ENCODE measurements around the gene CBX8. TPM values are rescaled to one million over a fixed set of nuclear protein-coding genes. Genes with fewer than 3 reads are reported as not detected.

The CBX8 gene
- total RNA-seq, 1 donor from 2014 or later = 16.0 TPM

GRCh38 chr17:79786930-79787643, 9.8 kb downstream of the CBX8 start:
- H3K4me1 Mint-ChIP-seq (ENCODE audit: unreplicated experiment) = peaks cover 17% of the 10 kb centered on the region
- H3K9me3 Mint-ChIP-seq = no peaks in the 10 kb centered on the region
- no peak for DNase-seq (ENCODE audit: extremely low spot score, unreplicated experiment)
- H3K27ac Mint-ChIP-seq = no peak overlapping the region
- H3K4me3 Mint-ChIP-seq = no peak overlapping the region
- peaks cover 52% of the 10 kb centered on the region for H3K27me3 Mint-ChIP-seq
- TF ChIP-seq, protein P1, sequence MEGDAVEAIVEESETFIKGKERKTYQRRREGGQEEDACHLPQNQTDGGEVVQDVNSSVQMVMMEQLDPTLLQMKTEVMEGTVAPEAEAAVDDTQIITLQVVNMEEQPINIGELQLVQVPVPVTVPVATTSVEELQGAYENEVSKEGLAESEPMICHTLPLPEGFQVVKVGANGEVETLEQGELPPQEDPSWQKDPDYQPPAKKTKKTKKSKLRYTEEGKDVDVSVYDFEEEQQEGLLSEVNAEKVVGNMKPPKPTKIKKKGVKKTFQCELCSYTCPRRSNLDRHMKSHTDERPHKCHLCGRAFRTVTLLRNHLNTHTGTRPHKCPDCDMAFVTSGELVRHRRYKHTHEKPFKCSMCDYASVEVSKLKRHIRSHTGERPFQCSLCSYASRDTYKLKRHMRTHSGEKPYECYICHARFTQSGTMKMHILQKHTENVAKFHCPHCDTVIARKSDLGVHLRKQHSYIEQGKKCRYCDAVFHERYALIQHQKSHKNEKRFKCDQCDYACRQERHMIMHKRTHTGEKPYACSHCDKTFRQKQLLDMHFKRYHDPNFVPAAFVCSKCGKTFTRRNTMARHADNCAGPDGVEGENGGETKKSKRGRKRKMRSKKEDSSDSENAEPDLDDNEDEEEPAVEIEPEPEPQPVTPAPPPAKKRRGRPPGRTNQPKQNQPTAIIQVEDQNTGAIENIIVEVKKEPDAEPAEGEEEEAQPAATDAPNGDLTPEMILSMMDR (conservative IDR thresholded peaks at IDR 0.05) = no peak
- H3K36me3 Mint-ChIP-seq = peaks cover 15% of the 10 kb centered on the region

DNA sequence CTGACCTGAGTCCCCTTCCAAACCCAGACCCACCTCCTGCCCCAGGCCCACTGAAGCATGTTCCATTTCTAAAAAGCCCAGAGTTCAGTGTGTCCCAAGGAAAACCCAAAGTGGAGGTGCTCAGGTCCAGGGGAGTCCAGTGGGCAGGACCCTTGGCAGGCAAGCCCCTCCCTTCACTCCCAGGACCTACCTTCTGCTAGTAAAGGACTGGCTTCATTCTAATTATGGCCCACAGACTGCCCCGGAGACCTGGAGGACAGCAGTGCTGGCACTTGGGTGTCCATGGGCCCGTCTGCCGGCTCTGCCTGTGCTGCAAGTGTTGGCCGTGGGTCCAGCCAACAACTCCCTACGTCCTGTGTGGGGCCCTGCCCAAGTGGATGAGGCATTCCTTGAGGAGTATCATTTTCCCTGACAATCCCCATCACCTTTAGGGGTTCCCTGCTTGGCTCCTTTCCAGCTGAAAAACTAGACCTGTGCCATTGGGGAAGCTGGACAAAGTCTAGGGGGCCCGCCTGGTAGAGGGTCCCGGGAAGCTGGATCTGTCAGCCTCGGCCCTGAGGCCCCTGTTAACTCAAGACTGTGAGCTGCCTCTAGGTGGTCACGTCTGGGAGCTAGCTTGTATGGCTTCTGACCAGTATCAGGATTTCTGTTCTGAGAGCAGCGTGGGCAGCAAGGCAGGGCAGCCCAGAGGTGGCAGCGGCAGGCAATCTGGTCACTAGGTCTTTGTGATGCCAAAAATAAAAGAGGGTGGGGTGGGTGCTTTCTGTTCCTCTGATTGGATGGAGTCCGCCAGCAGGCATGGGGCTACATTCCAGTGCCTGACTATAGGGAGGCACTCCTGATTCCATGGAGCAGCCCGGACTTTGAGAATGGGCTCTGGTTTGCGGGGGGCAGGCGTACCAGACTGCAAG, 10.7 kb downstream of the CBX8 start:
- TF ChIP-seq, protein P1 (conservative IDR thresholded peaks at IDR 0.05) = no peak
- Mint-ChIP-seq H3K27me3 (peaks cover 47% of the 10 kb centered on the region), H3K4me1 (ENCODE audit: unreplicated experiment) (peaks cover 19% of the 10 kb centered on the region), H3K4me3 (no peak overlapping the region), H3K27ac (no peak overlapping the region), H3K9me3 (no peaks in the 10 kb centered on the region), H3K36me3 (peaks cover 18% of the 10 kb centered on the region)
- no peak for DNase-seq (ENCODE audit: extremely low spot score, unreplicated experiment)

GRCh38 chr17:79785017-79785899, 11.6 kb downstream of the CBX8 start:
- Mint-ChIP-seq H3K27ac (no peak overlapping the region), H3K27me3 (peaks cover 39% of the 10 kb centered on the region), H3K4me3 (no peak overlapping the region), H3K4me1 (ENCODE audit: unreplicated experiment) (peaks cover 28% of the 10 kb centered on the region), H3K9me3 (no peaks in the 10 kb centered on the region), H3K36me3 (peaks cover 25% of the 10 kb centered on the region)
- DNase-seq (ENCODE audit: extremely low spot score, unreplicated experiment) = no peak
- TF ChIP-seq, protein P1 (conservative IDR thresholded peaks at IDR 0.05) = no peak

GRCh38 chr17:79784353-79785016, 12.4 kb downstream of the CBX8 start:
- H3K9me3 Mint-ChIP-seq = no peaks in the 10 kb centered on the region

More at GRCh38 chr17:79784353-79785016, 12.4 kb downstream of the CBX8 start:
- Mint-ChIP-seq H3K36me3 (peaks cover 32% of the 10 kb centered on the region), H3K27ac (no peak overlapping the region), H3K4me1 (ENCODE audit: unreplicated experiment) (peaks cover 35% of the 10 kb centered on the region), H3K27me3 (peaks cover 36% of the 10 kb centered on the region), H3K4me3 (no peak overlapping the region)
- no peak for DNase-seq (ENCODE audit: extremely low spot score, unreplicated experiment)
- TF ChIP-seq, protein P1 (conservative IDR thresholded peaks at IDR 0.05) = no peak
